GM12865 (cell line): ENCODE data around the gene SPOCK2.

Experiments used
- DNase-seq: peaks from one replicate; pipeline ENCODE4 v3.0.0; 2010; ENCODE audit warnings: low read depth
- H3K4me3 ChIP-seq: 2 replicates; pipeline ENCODE4 v1.5.1; 2011; ENCODE audit warnings: mild to moderate bottlenecking, low read depth, low read length, control low read depth
- TF ChIP-seq, protein P1 (sequence below): IDR thresholded peaks from 2 replicates; pipeline ENCODE4 v1.5.1; 2011; ENCODE audit warnings: low read length, control low read depth, low read depth, inconsistent platforms; ENCODE audit not compliant: insufficient read depth; ENCODE audit errors: missing control alignments

SPOCK2 gene

DNA sequence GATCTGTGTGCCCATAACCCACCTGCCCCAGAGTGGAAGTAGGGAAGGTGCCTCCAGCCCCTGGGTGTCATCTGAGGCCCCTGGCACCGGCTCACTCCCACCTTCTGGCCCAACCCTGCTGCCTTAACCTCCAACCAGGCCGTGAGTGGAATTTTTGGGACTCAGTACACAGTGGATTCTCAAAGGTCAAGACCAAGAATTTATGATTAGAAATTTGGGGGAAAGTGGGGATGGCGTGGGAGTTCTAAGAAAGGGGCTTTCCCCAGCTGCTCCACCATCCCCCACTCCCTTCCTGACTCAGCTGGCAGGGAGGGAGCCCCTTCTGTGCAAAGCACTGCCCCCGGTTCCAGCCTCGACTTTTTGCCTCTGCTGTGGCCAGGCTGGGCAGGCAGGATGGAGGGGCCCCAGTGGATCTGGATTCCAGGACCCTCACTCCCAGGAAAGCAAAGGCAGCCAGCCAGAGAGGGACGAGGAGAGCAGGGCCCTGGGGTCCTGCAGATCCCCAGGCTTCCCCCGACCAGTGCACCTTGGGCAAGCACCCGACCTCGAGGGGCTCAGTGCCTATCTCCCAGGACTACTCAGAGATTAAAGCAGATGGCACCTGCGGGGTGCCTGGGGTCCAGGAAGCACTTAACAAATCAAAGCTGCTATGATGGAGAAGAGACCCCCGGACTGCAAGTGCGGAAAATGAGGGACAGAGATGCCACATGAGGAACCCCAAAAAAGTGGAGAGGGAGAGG is 12.8 kb downstream of the SPOCK2 start:
- TF ChIP-seq, protein P1, sequence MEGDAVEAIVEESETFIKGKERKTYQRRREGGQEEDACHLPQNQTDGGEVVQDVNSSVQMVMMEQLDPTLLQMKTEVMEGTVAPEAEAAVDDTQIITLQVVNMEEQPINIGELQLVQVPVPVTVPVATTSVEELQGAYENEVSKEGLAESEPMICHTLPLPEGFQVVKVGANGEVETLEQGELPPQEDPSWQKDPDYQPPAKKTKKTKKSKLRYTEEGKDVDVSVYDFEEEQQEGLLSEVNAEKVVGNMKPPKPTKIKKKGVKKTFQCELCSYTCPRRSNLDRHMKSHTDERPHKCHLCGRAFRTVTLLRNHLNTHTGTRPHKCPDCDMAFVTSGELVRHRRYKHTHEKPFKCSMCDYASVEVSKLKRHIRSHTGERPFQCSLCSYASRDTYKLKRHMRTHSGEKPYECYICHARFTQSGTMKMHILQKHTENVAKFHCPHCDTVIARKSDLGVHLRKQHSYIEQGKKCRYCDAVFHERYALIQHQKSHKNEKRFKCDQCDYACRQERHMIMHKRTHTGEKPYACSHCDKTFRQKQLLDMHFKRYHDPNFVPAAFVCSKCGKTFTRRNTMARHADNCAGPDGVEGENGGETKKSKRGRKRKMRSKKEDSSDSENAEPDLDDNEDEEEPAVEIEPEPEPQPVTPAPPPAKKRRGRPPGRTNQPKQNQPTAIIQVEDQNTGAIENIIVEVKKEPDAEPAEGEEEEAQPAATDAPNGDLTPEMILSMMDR, result no peak
- no peak overlapping the region for H3K4me3 ChIP-seq

DNA sequence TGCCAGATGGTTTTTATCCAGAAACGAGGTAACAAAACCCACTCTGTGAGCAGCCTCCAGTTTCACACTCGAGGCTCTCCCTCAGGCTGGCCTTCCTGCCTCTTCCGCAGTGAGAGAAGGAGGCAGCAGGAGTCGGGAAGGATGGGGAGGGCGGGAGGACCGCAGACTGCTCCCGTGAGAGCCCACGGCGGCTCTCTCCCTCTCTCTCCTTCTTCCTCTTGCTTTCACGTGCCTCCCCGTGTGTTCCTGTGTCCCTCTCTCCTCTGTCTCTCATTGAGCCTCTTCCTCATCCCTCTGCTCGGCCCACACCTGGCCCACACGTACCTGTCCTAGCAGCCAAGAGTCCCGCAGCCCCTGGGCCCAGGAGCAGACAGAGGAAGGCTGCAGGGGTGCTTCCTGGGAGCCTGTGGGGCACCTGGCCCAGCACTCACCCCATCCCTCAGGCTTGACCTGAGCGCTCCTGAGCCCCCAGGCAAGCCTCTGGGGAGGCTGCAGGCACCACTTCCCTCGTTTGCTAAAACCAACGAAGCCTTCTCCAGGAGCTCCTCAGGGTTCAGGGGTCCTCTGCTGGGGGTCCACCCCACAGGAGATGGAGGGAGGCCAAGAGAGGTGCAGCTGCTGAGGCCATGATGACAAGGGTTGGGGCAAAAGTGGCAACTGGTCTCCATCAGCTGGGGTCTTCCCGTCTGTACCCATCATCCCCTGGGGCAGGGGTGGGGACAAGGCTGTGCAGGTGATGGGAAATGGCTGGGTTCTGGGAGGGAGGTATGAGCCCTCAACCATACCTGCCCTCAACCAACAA is 13.6 kb downstream of the SPOCK2 start:
- no peak overlapping the region for H3K4me3 ChIP-seq
- no peak for DNase-seq
- TF ChIP-seq, protein P1, result no peak

More for the DNA sequence above, 12.8 kb downstream of the SPOCK2 start:
- no peak for DNase-seq

DNA sequence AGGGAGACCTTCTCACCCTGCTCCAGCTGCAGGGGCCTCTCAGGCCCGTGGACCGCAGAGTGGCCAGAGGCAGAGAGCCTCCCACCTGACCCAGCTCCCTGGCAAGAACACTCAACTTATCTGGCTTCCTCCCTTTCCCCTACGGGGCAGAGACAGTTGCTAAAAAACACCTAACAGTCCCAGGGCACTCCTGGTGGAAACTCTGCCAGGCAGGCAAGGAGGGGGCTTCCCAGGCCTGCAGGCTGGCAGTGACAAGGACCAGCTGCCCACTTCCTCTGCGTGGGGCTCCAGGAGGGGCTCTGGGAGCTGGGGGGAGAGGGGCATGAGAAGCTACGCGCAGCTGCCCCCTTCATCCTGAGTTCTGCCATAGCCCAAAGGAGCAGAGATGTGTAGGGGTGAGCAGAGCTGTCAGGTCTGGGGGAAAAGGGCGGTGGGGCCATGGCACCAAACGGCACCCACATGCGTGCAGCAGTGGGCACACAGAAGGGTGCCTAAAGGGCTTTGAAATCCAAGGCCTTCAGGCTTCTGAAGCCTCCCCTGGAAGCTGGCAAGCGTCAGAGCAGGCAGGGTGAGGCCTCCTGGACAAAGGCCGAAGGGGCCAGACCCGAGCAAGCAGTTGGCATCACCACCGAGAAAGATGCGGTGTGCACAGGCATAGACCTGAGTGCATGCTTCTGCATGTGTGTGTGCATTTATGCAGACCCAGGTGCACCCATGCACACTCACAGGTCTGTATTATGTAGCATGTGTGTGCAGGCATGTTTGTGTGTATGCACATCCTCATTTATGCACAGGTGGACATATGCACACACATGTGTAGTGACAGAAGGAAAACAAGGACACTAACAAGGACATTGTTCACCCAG is 14.4 kb downstream of the SPOCK2 start:
- H3K4me3 ChIP-seq, result no peak overlapping the region
- TF ChIP-seq, protein P1, result no peak
- peak; percentile 31 for DNase-seq

DNA sequence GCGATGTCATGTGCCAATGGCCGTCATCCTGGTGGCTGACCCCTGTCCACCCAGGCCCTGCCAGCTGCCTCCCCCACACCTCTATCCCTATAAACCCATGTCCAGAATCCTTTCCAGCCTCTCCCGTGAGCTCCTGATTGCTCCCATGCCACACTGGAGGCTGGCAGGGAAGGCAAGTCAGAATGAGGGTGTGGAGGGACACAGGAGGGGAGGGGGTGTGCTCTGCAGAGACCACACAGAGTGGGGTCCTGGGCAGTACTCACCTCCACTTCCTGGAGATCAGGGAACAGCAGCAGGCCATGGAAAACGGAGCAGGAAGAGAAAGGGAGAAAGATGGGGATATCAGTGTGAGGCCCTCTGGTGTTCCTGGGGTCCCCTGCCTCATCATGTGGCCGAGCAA is 15.7 kb downstream of the SPOCK2 start:
- no peak for DNase-seq
- no peak overlapping the region for H3K4me3 ChIP-seq
- TF ChIP-seq, protein P1, result no peak

DNA sequence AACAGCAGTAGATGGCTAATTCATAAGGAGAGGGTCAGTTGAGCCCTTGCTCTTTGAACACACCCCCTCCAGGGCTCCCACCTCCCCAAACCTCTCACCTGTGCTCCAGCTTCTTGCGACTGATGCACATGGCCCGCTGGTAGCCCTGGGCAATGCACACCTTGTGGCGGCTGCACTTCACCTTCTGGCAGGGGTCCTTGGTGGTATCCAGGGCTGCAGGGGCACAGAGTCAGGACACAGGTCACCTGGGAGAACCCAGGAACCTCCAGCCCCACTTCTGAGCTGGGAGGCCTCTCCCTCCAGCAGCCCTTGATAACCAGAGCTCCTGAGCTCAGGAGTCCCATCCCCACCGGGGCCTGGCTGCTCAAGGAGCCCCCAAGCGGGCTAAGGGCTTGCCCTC is 16.3 kb downstream of the SPOCK2 start:
- DNase-seq, result no peak
- TF ChIP-seq, protein P1, result no peak
- H3K4me3 ChIP-seq, result no peak overlapping the region

DNA sequence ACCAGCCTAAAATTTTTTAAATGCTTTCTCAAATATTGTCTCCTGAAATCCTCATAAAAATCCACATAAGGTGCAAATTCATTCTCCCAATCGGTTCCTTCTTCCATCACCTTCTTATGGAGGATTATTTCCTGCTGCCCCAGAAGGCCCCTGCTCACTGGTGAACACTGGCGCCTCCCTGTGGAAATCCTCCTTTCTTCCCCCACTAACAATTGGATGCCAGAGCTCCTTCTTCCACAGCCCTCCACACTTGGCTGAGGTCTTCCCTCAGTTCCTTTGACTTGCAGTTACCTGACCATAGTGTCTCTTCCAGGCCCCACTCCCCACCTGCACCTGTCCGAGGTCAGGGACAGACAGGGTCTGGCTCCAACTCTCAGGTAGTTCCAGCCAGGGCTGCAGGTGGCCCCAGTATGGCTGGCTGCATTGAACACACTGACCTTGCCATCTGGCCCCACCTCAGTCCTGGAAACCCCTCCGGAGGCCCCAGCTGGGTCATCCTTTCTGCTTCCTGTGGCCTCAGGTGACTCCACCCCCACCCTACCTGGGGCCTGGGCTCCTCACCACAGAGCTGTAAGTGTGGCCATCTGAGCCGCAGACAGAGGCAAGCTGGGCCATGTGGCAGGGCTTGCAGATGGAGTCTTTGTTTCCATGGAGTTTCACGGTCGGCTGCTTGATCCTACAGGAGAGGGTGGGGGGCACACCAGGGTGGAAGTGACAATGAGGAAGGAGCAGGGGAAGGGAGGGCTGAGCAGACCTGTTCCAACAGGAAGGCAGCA is 18.4 kb downstream of the SPOCK2 start:
- no peak overlapping the region for H3K4me3 ChIP-seq
- TF ChIP-seq, protein P1, result peak; percentile 22
- DNase-seq, result no peak
